ENCODE data around the gene PTK6.
"Not testable (repeated sequence)": the region's sequence is repeated elsewhere in the genome, so short reads cannot be mapped to it uniquely, and the experiment has no call there.

The PTK6 gene

GRCh38 chr20:63529861-63530787, 7.1 kb downstream of the PTK6 start:
- no peak for DNase-seq (ENCODE audit: low read depth in 2 of 2)

- DNase-seq (ENCODE audit: low read depth in 2 of 2) = no peak
Observed at GRCh38 chr20:63529180-63529860, 7.9 kb downstream of the PTK6 start.

GRCh38 chr20:63527184-63527583, 10.0 kb downstream of the PTK6 start:
- no peak for DNase-seq (ENCODE audit: low read depth in 2 of 2)

- DNase-seq (ENCODE audit: low read depth in 2 of 2) = no peak
Observed at GRCh38 chr20:63525971-63526370, 11.2 kb downstream of the PTK6 start.

GRCh38 chr20:63525185-63525584, 12.0 kb downstream of the PTK6 start:
- DNase-seq (ENCODE audit: low read depth in 2 of 2) = no peak

GRCh38 chr20:63522981-63523611, 14.1 kb downstream of the PTK6 start:
- DNase-seq (ENCODE audit: low read depth in 2 of 2) = no peak

GRCh38 chr20:63522091-63522868, 14.9 kb downstream of the PTK6 start:
- DNase-seq (ENCODE audit: low read depth in 2 of 2) = no peak

- no peak for DNase-seq (ENCODE audit: low read depth in 2 of 2)
Observed at GRCh38 chr20:63521602-63522001, 15.6 kb downstream of the PTK6 start.

- peak; percentile 16 to 21 for DNase-seq (ENCODE audit: low read depth in 2 of 2)
Observed at GRCh38 chr20:63520934-63521601, 16.1 kb downstream of the PTK6 start.

GRCh38 chr20:63520504-63520933, 16.7 kb downstream of the PTK6 start, which contains the start of gene PPDPF:
Gene PPDPF (plus strand): TSS chr20:63520765. CDS start chr20:63521309, 544 bp downstream.
- peak; percentile 61 to 62 for DNase-seq (ENCODE audit: low read depth in 2 of 2)

- DNase-seq (ENCODE audit: low read depth in 2 of 2) = peak; percentile 15 to 16
Observed at GRCh38 chr20:63519668-63520503, 17.3 kb downstream of the PTK6 start.

GRCh38 chr20:63518946-63519667, 18.1 kb downstream of the PTK6 start:
- no peak for DNase-seq (ENCODE audit: low read depth in 2 of 2)

GRCh38 chr20:63518351-63518861, 18.8 kb downstream of the PTK6 start:
- DNase-seq (ENCODE audit: low read depth in 2 of 2) = no peak

GRCh38 chr20:63517376-63518309, 19.5 kb downstream of the PTK6 start:
- DNase-seq (ENCODE audit: low read depth in 2 of 2) = no peak

- not testable (repeated sequence) for DNase-seq (ENCODE audit: low read depth in 2 of 2)
Observed at GRCh38 chr20:63514520-63514919, 22.7 kb downstream of the PTK6 start.

GRCh38 chr20:63513207-63513606, 24.0 kb downstream of the PTK6 start:
- no peak for DNase-seq (ENCODE audit: low read depth in 2 of 2)

GRCh38 chr20:63509088-63509564, 28.1 kb downstream of the PTK6 start:
- DNase-seq (ENCODE audit: low read depth in 2 of 2) = no peak
